Neural progenitor cell (in vitro differentiated cells): ENCODE data around the gene MRNIP. TPM values are rescaled to one million over a fixed set of nuclear protein-coding genes. Genes with fewer than 3 reads are reported as not detected.

ENCODE experiments used
- DNase-seq: peaks from one replicate; pipeline ENCODE4 v3.0.0-alpha.2; 2016; ENCODE audit warnings: low spot score
- H2AFZ ChIP-seq: fragments of 200-600 bp; sonication (generic); replicated peaks from 2 replicates; pipeline ENCODE4 v1.6.1; 2016; ENCODE audit warnings: antibody characterized with exemption
- H3F3A ChIP-seq: fragments of 200-600 bp; sonication (generic); 2 replicates; pipeline ENCODE4 v1.6.1; 2016; ENCODE audit warnings: antibody characterized with exemption, low read depth
- H3K27ac ChIP-seq: fragments of 200-600 bp; sonication (generic); 2 replicates; pipeline ENCODE4 v1.5.1; 2016; ENCODE audit warnings: mild to moderate bottlenecking
- H3K27me3 ChIP-seq: fragments of 200-600 bp; sonication (generic); 2 replicates; pipeline ENCODE4 v1.6.1; 2016; ENCODE audit warnings: mild to moderate bottlenecking, moderate library complexity
- H3K36me3 ChIP-seq: fragments of 200-600 bp; sonication (generic); 2 replicates; pipeline ENCODE4 v1.5.1; 2016
- H3K4me1 ChIP-seq: fragments of 200-600 bp; sonication (generic); 2 replicates; pipeline ENCODE4 v1.6.1; 2016; ENCODE audit warnings: mixed run types
- H3K4me2 ChIP-seq: fragments of 200-600 bp; sonication (generic); 2 replicates; pipeline ENCODE4 v1.6.1; 2016
- H3K4me3 ChIP-seq: fragments of 200-600 bp; sonication (generic); 2 replicates; pipeline ENCODE4 v1.5.1; 2016
- H3K79me2 ChIP-seq: fragments of 200-600 bp; sonication (generic); 2 replicates; pipeline ENCODE4 v1.6.1; 2016; ENCODE audit warnings: low read depth
- H3K9ac ChIP-seq: fragments of 200-600 bp; sonication (generic); 2 replicates; pipeline ENCODE4 v1.6.1; 2016
- H3K9me3 ChIP-seq: fragments of 200-600 bp; sonication (generic); 2 replicates; pipeline ENCODE4 v1.5.1; 2016; ENCODE audit warnings: low read depth
- H4K20me1 ChIP-seq: fragments of 200-600 bp; sonication (generic); 2 replicates; pipeline ENCODE4 v1.6.1; 2016; ENCODE audit warnings: low read depth
- H3K27ac Mint-ChIP-seq: 3 replicates; pipeline ENCODE4 v1.8.0; 2021; ENCODE audit warnings: mixed read lengths
- H3K27me3 Mint-ChIP-seq: 2 replicates; pipeline ENCODE4 v1.8.0; 2022; ENCODE audit warnings: low read depth, mild to moderate bottlenecking, inconsistent platforms, moderate library complexity, mixed read lengths; ENCODE audit not compliant: insufficient read depth
- H3K36me3 Mint-ChIP-seq: 3 replicates; pipeline ENCODE4 v1.8.0; 2021; ENCODE audit warnings: mixed read lengths
- H3K4me1 Mint-ChIP-seq: 3 replicates; pipeline ENCODE4 v1.8.0; 2021; ENCODE audit warnings: mixed read lengths
- H3K4me3 Mint-ChIP-seq: 3 replicates; pipeline ENCODE4 v1.8.0; 2021; ENCODE audit warnings: mild to moderate bottlenecking, moderate library complexity, mixed read lengths
- H3K9me3 Mint-ChIP-seq: 3 replicates; pipeline ENCODE4 v1.8.0; 2020; ENCODE audit warnings: mixed read lengths
- EZH2 ChIP-seq: fragments of 200-600 bp; sonication (generic); IDR thresholded peaks from 2 replicates; pipeline ENCODE4 v1.6.1; 2017; ENCODE audit warnings: antibody characterized with exemption, mild to moderate bottlenecking, moderate library complexity
- EZH2phosphoT487 ChIP-seq: fragments of 200-600 bp; sonication (generic); IDR thresholded peaks from 2 replicates; pipeline ENCODE4 v1.6.1; 2017; ENCODE audit warnings: antibody characterized with exemption
- total RNA-seq: library from RNA; depleted of rRNA; stranded (reverse); fragments of >200 nt; gene quantifications from 2 replicates; pipeline ENCODE4 v1.2.3, GENCODE V29; 2015; ENCODE audit warnings: low replicate concordance
- TF ChIP-seq, protein P1 (sequence below): fragments of 200-600 bp; sonication (generic); IDR thresholded peaks from 2 replicates; pipeline ENCODE4 v1.5.1; 2017; ENCODE audit warnings: antibody characterized with exemption, mild to moderate bottlenecking

Gene MRNIP
- total RNA-seq, 1 donor from 2014 or later: 68.5 TPM

DNA sequence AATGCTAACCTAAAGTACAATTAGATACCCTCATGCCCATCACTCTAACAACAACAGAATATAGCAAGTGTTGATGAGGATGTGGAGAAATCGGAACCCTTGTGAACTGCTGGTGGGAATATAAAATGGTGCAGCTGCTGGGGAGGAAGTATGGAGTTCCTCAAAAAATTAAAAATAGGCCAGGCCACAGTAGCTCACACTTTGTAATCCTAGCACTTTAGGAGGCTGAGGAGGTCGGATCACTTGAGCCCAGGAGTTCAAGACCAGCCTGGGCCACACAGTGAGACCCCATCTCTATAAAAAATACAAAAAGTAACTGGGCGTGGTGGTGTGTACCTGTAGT lies 18.0 kb upstream of the MRNIP start:
- no peaks in the 10 kb centered on the region for H3K4me1 ChIP-seq
- H3K9me3 ChIP-seq: no peaks in the 10 kb centered on the region
- H3K9ac ChIP-seq: no peak overlapping the region
- no peak overlapping the region for H3K4me2 ChIP-seq
- H3K4me3 ChIP-seq: no peak overlapping the region
- H3K27me3 ChIP-seq: no peaks in the 10 kb centered on the region
- H2AFZ ChIP-seq: no peak overlapping the region
- Mint-ChIP-seq H3K9me3 (peaks cover under 1% of the 10 kb centered on the region), H3K27me3 (peaks cover 2% of the 10 kb centered on the region), H3K4me1 (no peaks in the 10 kb centered on the region), H3K36me3 (peaks cover 19% of the 10 kb centered on the region), H3K27ac (no peak overlapping the region), H3K4me3 (no peak overlapping the region)
- no peaks in the 10 kb centered on the region for H4K20me1 ChIP-seq
- H3K36me3 ChIP-seq: no peaks in the 10 kb centered on the region
- TF ChIP-seq EZH2phosphoT487: no peak
- TF ChIP-seq EZH2: no peak
- TF ChIP-seq, protein P1, sequence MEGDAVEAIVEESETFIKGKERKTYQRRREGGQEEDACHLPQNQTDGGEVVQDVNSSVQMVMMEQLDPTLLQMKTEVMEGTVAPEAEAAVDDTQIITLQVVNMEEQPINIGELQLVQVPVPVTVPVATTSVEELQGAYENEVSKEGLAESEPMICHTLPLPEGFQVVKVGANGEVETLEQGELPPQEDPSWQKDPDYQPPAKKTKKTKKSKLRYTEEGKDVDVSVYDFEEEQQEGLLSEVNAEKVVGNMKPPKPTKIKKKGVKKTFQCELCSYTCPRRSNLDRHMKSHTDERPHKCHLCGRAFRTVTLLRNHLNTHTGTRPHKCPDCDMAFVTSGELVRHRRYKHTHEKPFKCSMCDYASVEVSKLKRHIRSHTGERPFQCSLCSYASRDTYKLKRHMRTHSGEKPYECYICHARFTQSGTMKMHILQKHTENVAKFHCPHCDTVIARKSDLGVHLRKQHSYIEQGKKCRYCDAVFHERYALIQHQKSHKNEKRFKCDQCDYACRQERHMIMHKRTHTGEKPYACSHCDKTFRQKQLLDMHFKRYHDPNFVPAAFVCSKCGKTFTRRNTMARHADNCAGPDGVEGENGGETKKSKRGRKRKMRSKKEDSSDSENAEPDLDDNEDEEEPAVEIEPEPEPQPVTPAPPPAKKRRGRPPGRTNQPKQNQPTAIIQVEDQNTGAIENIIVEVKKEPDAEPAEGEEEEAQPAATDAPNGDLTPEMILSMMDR: no peak
- no peaks in the 10 kb centered on the region for H3K79me2 ChIP-seq
- no peak for DNase-seq
- H3K27ac ChIP-seq: no peak overlapping the region
- H3F3A ChIP-seq: no peaks in the 10 kb centered on the region

DNA sequence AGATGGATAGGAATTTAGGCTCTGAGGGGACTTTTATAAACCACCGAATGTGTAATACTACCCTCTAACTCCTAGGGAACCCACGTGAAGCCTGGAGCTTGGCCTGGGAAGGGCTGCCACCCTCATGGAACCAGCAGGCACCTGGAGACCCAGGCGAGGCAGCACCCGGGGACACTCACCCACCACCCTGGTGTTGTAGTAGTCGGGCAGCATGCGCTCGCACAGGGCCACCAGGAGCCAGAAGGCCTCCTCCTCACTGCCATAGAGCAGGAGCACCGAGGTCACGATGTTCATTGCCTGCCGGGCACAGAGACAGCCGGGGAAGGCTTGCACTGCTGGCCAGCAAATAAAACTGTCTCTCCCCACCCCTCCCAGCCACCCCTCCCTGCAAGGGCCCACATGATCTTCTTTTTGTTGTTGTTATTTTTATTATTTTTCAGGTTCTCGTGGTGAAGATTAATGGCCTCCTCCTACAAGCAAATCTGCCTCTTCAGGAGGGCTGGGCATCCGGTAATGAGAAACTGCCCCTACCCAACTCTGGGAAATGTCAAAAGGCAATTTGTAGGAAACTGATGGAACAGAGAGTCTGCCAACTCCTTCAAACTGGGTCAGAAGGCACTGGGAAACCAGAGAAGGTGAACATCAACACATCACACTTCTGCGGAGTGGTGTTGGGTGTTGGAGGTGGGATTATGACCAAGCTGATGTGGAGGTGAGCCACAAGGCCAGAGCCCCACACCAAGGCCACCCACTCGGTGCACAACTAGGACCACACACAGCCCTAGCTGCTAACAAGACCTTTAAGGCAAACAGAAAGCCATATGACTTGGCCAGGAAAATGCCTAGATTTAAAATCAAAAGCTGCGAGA lies 17.4 kb upstream of the MRNIP start:
- Histone ChIP-seq H3K36me3 (no peaks in the 10 kb centered on the region), H3K79me2 (no peaks in the 10 kb centered on the region), H4K20me1 (no peaks in the 10 kb centered on the region), H3K27ac (no peak overlapping the region), H3F3A (peaks cover under 1% of the 10 kb centered on the region), H3K4me2 (no peak overlapping the region), H3K9ac (no peak overlapping the region), H3K27me3 (no peaks in the 10 kb centered on the region), H3K4me3 (no peak overlapping the region), H3K9me3 (no peaks in the 10 kb centered on the region), H3K4me1 (no peaks in the 10 kb centered on the region), H2AFZ (no peak overlapping the region)
- H3K4me3 Mint-ChIP-seq: no peak overlapping the region
- TF ChIP-seq EZH2phosphoT487 (no peak), EZH2 (no peak)
- TF ChIP-seq, protein P1: no peak
- H3K36me3 Mint-ChIP-seq: peaks cover 16% of the 10 kb centered on the region
- peaks cover 2% of the 10 kb centered on the region for H3K27me3 Mint-ChIP-seq
- H3K27ac Mint-ChIP-seq: no peak overlapping the region
- no peak for DNase-seq
- H3K9me3 Mint-ChIP-seq: no peaks in the 10 kb centered on the region
- H3K4me1 Mint-ChIP-seq: no peaks in the 10 kb centered on the region

DNA sequence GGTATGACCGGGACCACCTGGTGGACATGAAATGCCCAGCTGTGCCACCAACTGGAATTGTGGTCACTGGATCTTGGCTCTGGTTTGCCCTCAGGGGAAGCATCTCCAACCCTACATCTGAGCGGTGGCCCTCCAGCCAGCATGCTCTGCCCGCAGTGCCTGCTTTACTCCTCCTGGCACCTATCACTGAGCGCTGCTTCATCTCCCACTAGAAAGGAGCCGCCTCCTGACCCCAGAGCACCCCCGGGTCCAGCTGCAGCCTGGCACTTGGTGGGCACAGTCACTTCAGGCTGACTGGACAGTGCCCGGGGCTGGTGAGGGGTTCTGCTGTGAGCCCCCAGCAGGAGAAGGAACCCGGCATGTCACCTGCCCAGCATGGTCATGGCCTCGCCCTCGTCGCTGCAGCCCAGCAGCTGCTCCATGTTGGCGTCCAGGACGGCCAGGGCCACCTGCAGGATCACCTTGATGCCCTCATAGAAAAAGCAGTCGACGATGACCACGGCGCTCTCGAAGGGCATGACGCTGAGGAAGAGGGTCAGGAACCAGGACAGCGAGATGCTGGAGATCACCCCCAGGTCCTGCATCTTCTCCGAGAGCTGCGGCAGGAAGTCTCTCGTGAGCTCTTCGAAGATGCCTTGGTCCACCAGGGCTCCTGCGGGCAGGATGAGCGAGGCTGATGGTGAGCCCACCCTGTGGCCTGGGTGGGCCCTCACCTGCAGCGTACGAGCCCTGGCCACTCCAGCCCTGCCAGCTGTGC lies 16.1 kb upstream of the MRNIP start:
- no peaks in the 10 kb centered on the region for H3K79me2 ChIP-seq
- peaks cover 4% of the 10 kb centered on the region for H3K4me1 Mint-ChIP-seq
- no peak overlapping the region for H3K4me3 ChIP-seq
- H3K36me3 Mint-ChIP-seq: peaks cover 20% of the 10 kb centered on the region
- H3F3A ChIP-seq: peaks cover 13% of the 10 kb centered on the region
- peaks cover 2% of the 10 kb centered on the region for H3K27me3 Mint-ChIP-seq
- no peak for TF ChIP-seq EZH2phosphoT487
- TF ChIP-seq, protein P1: no peak
- no peak for TF ChIP-seq EZH2
- no peak for DNase-seq
- no peaks in the 10 kb centered on the region for H3K9me3 Mint-ChIP-seq
- H3K4me1 ChIP-seq: peaks cover 6% of the 10 kb centered on the region
- H3K27me3 ChIP-seq: no peaks in the 10 kb centered on the region
- H3K4me3 Mint-ChIP-seq: no peak overlapping the region
- peaks cover 4% of the 10 kb centered on the region for H4K20me1 ChIP-seq
- no peaks in the 10 kb centered on the region for H3K36me3 ChIP-seq
- H3K9ac ChIP-seq: no peak overlapping the region
- H2AFZ ChIP-seq: no peak overlapping the region
- H3K27ac ChIP-seq: no peak overlapping the region
- H3K4me2 ChIP-seq: no peak overlapping the region
- H3K9me3 ChIP-seq: no peaks in the 10 kb centered on the region
- no peak overlapping the region for H3K27ac Mint-ChIP-seq
